A673 (cell line): ENCODE measurements around the gene YPEL2. TPM values are rescaled to one million over a fixed set of nuclear protein-coding genes. Genes with fewer than 3 reads are reported as not detected.

ENCODE experiments used
- BruUV-seq: library from RNA; stranded (reverse); fragments of 400-500 nt; replicated peaks from 2 replicates; lab custom pipeline; 2021; lab: Mats Ljungman, UMichigan
- CTCF ChIA-PET: fragments of 300-600 bp; sonication (Branson Sonifier 250); formaldehyde crosslinking; loops from one replicate; lab custom pipeline; 2022; ENCODE audit warnings: antibody characterized with exemption; lab: Charles Lee
- POLR2A ChIA-PET: fragments of 300-600 bp; sonication (Branson Sonifier 250); formaldehyde crosslinking; loops from one replicate; lab custom pipeline; 2022; ENCODE audit warnings: antibody characterized with exemption; ENCODE audit not compliant: low non-redundant PET; lab: Charles Lee
- DNase-seq: peaks from one replicate; pipeline ENCODE4 v3.0.0-alpha.2; 2015; ENCODE audit warnings: low spot score
- H3K27ac ChIP-seq: fragments of 200-600 bp; sonication (generic); 2 replicates; pipeline ENCODE4 v1.5.1; 2016; ENCODE audit warnings: mixed run types, low read depth, mild to moderate bottlenecking, mixed read lengths, antibody characterized with exemption, low read length; ENCODE audit not compliant: poor library complexity, severe bottlenecking
- H3K27me3 ChIP-seq: fragments of 200-600 bp; sonication (generic); replicated peaks from 2 replicates; pipeline ENCODE4 v1.6.1; 2017; ENCODE audit warnings: mixed run types, low read depth, mild to moderate bottlenecking, mixed read lengths, antibody characterized with exemption, low read length; ENCODE audit not compliant: insufficient read depth, poor library complexity
- H3K36me3 ChIP-seq: fragments of 200-600 bp; sonication (generic); 2 replicates; pipeline ENCODE4 v1.6.1; 2016; ENCODE audit warnings: mixed run types, mild to moderate bottlenecking, mixed read lengths, antibody characterized with exemption, low read length; ENCODE audit not compliant: insufficient read depth, poor library complexity, severe bottlenecking
- H3K4me1 ChIP-seq: fragments of 200-600 bp; sonication (generic); 2 replicates; pipeline ENCODE4 v1.6.1; 2017; ENCODE audit warnings: mixed run types, mild to moderate bottlenecking, mixed read lengths, antibody characterized with exemption, low read length; ENCODE audit not compliant: insufficient read depth, poor library complexity, severe bottlenecking
- H3K4me3 ChIP-seq: fragments of 200-600 bp; sonication (generic); 2 replicates; pipeline ENCODE4 v1.5.1; 2016; ENCODE audit warnings: low read depth, mixed run types, mild to moderate bottlenecking, mixed read lengths, low read length; ENCODE audit not compliant: poor library complexity, severe bottlenecking
- H3K9me3 ChIP-seq: fragments of 200-600 bp; sonication (generic); 2 replicates; pipeline ENCODE4 v1.6.1; 2016; ENCODE audit warnings: mixed run types, low read depth, mild to moderate bottlenecking, mixed read lengths, antibody characterized with exemption, low read length; ENCODE audit not compliant: poor library complexity, severe bottlenecking
- EZH2 ChIP-seq: fragments of 200-600 bp; sonication (generic); IDR thresholded peaks from 2 replicates; pipeline ENCODE4 v1.6.1; 2017; ENCODE audit warnings: borderline replicate concordance, low read depth, mild to moderate bottlenecking, mixed read lengths, antibody characterized with exemption, low read length; ENCODE audit not compliant: poor library complexity, severe bottlenecking
- intact Hi-C: fragments of 100-400 bp; cut with micrococcal nuclease; formaldehyde crosslinking; loops from one replicate; pipeline ENCODE4 v1.10.0; 2022; ENCODE audit not compliant: unreplicated experiment
- total RNA-seq: library from RNA; stranded (reverse); gene quantifications from 2 replicates; pipeline ENCODE4 v1.2.3, GENCODE V29; 2021
- TF ChIP-seq, protein P1 (sequence below): fragments of 300-800, 200-600 bp; sonication (generic); conservative IDR thresholded peaks from 2 replicates; pipeline ENCODE4 v1.5.1; 2017; ENCODE audit warnings: low read depth, mild to moderate bottlenecking, antibody characterized with exemption, low read length, moderate library complexity, mixed read lengths

The YPEL2 gene
- total RNA-seq, 1 experiment from 2014 or later, result 0.60 TPM

DNA sequence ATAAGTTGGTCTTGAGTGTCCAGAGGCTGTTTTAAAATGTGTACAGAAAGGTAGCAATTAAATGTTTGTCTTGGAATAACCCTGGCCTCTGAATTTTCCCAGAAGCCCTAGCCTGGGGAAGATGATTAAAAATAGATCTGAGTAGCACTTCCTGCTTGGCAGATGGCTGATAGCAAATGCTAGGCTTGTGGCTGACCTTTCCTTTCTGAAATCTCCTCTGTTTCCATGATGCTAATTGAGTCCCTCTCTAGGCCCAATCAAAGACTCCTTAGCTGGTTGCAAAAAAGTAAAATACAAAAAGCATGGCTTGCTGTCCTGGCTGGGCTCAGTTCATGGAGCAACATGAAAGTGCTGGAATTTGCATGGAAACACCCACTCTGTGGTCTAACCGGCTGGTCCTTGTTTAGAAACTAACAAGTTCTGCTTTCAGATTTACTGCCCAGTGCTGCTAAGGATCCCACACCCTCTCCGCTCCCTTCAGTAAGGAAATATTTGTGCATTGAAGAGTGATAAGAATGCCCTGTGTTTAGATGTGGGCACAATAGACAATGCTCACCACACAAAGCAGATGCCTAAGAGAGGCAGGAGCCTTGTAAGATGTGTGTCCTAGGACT, 40.8 kb downstream of the YPEL2 start:
- ChIA-PET CTCF (no interaction called here), POLR2A (no interaction called here)
- Histone ChIP-seq H3K4me1 (peaks cover 14% of the 10 kb centered on the region), H3K36me3 (no peaks in the 10 kb centered on the region), H3K27me3 (no peaks in the 10 kb centered on the region), H3K9me3 (no peaks in the 10 kb centered on the region), H3K4me3 (no peak overlapping the region), H3K27ac (no peak overlapping the region)
- intact Hi-C loops, result no loop called here
- no peak for DNase-seq
- no TSS peak for BruUV-seq
- TF ChIP-seq, protein P1, sequence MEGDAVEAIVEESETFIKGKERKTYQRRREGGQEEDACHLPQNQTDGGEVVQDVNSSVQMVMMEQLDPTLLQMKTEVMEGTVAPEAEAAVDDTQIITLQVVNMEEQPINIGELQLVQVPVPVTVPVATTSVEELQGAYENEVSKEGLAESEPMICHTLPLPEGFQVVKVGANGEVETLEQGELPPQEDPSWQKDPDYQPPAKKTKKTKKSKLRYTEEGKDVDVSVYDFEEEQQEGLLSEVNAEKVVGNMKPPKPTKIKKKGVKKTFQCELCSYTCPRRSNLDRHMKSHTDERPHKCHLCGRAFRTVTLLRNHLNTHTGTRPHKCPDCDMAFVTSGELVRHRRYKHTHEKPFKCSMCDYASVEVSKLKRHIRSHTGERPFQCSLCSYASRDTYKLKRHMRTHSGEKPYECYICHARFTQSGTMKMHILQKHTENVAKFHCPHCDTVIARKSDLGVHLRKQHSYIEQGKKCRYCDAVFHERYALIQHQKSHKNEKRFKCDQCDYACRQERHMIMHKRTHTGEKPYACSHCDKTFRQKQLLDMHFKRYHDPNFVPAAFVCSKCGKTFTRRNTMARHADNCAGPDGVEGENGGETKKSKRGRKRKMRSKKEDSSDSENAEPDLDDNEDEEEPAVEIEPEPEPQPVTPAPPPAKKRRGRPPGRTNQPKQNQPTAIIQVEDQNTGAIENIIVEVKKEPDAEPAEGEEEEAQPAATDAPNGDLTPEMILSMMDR, result no peak
- no peak for TF ChIP-seq EZH2

DNA sequence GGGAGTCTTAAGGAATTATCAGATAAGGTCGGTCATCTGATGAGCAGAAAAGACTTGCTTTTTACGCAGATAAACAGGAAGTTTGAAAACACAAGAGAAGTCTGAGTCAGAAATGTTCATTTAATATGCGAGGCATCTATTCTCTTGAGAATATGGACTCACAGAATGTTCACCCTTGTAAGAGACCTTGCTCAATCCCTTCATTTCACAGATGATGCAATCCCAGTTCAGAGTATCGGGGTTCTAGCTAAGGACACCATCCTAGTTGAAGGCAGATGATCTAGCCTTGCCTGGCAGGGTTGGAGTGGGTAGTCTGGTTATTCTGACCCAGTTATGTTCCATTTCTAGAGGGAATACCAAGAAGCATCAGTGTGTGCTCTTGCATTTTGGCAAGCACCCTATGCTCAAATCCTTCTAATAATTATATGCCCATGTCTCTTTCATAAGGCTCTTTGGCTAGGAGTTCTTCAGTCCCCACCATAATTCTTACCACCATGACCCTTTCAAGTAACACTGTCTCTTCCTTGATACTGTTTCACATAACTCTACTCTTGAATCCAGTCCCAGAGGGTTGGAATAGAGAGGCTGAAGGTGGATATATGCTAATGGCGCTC, 42.5 kb downstream of the YPEL2 start:
- peak; percentile 57 for DNase-seq
- CTCF ChIA-PET, result no interaction called here
- POLR2A ChIA-PET, result no interaction called here
- TF ChIP-seq EZH2, result no peak
- TF ChIP-seq, protein P1, result no peak
- no TSS peak for BruUV-seq
- peaks cover 14% of the 10 kb centered on the region for H3K4me1 ChIP-seq
- H3K27me3 ChIP-seq, result no peaks in the 10 kb centered on the region
- no peaks in the 10 kb centered on the region for H3K36me3 ChIP-seq
- no peaks in the 10 kb centered on the region for H3K9me3 ChIP-seq
- intact Hi-C loops, result no loop called here
- H3K4me3 ChIP-seq, result no peak overlapping the region
- no peak overlapping the region for H3K27ac ChIP-seq

DNA sequence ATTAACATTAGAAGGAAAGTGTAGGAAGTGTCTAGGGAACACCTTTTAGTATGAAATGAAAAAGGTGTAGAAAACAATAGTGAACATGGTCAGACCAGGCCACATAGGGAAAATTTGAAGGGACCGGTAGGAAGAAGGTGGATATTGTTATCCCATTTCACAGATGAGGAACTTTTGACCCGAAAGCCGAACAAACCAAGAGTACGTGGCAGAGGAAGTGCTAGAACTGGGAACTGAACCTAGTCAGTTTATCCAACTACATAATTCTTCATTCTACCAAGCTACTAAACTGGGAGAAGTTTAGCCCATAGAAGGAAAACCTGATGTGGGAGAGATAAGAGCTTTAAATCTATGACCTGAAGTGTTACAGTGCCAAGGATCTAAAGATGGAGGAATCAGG, 43.2 kb downstream of the YPEL2 start:
- Histone ChIP-seq H3K4me3 (no peak overlapping the region), H3K36me3 (no peaks in the 10 kb centered on the region), H3K27ac (no peak overlapping the region), H3K27me3 (no peaks in the 10 kb centered on the region), H3K9me3 (no peaks in the 10 kb centered on the region), H3K4me1 (peaks cover 14% of the 10 kb centered on the region)
- no peak for DNase-seq
- intact Hi-C loops, result no loop called here
- ChIA-PET POLR2A (no interaction called here), CTCF (no interaction called here)
- no TSS peak for BruUV-seq
- TF ChIP-seq, protein P1, result no peak
- TF ChIP-seq EZH2, result no peak
